Brain pericyte (primary cell): ENCODE measurements around the gene GRM1.

ENCODE experiments used
- DNase-seq: peaks from one replicate; pipeline ENCODE4 v3.0.0-alpha.2; 2012; ENCODE audit warnings: low read depth, low spot score

Gene GRM1

GRCh38 chr6:146097586-146097985 is 68.7 kb downstream of the GRM1 start:
- no peak for DNase-seq

DNA sequence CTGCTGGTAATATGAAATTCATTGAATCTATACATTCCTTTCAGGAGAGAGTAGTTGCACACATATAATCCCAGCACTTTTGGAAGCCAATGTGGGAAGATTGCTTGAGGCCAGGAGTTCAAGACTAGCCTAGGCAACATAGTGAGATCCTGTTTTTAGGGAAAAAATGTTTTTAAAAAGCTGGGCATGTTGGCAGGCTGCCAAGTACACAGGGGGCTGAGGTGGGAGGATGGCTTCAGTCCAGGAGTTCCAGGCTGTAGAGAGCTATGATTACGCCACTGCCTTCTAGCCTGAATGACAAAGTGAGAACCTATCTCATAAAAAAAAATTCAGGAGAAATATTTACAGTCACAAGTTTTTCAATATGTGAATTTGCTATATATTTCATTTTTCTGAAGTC is 71.9 kb downstream of the GRM1 start:
- DNase-seq: no peak

DNA sequence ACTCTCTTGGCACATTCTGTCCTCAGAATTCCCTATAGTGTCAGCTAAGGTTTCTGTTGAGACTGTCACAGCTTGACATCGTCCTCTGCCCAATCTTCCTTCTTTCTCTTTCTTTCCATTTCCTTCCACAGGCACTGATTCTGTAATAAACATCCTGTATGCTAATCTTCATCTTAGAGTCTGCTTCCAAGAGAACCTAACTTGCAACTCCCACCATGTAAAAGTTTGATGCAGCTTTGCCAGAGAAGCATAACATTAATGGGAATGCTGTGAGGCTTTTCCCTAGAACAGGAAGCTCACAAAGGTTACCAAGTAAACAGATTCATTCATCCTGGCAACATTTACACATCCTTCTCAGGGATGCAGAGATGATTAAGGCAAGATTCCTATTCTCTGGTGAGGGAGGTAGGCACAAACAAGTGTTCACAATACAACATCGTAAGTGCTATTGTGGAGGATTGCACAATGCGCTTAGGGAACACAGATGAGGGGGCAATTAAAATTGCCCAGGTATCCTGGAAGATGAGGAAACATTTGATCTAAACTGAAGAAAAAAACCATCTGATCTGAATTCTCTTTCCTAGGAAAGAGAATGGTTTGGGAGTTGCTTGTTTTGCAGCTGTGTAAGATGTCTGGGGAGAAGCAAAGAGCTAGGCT is 74.7 kb downstream of the GRM1 start:
- DNase-seq: no peak

GRCh38 chr6:146106532-146106931 is 77.7 kb downstream of the GRM1 start:
- no peak for DNase-seq

GRCh38 chr6:146110990-146111389 is 82.1 kb downstream of the GRM1 start:
- no peak for DNase-seq

DNA sequence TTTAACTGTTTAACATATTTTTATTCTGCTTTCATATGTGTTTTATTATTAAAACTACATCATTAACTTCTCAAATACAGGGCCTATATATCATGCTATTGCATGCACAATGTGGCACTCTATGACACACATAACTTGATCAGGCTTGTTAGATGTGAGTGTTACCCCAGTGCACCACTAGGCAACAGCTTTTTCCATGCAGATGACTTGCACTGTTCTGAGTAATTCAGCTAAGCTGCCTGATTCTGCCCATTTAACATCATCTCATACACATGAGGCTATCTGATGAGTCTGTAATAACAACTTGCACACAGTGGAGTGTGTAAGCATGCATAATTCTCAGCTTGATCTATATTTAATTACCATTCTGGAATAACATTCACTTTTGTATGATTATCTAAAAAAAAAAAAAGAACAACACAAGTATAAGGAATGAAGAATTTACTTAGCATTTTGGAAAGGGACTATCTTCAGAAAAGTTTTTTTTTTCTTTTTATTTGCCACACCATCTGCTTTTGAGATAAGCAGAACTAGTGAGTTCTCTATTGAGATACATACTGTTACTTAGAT is 83.1 kb downstream of the GRM1 start:
- DNase-seq: no peak

DNA sequence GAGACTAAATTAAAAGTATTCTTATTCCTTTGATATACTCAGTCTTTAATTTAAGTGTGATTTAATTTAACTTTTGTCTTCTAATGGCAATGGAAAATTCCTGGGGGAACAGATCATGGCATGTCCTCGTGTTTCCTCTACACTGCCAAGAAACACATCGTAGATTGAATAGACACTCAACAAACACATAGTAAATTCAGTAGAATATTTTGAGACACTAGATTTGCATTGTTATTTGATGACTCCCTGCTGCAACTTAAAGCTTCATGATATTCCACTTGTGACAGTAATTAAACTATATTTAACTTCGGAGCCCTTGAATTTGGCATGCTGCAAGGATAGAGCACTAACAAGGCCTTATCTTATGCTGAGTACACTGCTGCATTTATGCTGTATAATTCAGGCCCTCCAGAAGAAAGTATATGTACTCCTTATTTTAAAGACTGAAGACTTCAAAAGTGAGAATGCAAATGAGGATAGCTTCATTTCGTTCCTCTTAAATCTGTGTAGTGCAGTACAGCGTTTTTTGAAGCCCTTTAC is 84.3 kb downstream of the GRM1 start:
- DNase-seq: no peak

DNA sequence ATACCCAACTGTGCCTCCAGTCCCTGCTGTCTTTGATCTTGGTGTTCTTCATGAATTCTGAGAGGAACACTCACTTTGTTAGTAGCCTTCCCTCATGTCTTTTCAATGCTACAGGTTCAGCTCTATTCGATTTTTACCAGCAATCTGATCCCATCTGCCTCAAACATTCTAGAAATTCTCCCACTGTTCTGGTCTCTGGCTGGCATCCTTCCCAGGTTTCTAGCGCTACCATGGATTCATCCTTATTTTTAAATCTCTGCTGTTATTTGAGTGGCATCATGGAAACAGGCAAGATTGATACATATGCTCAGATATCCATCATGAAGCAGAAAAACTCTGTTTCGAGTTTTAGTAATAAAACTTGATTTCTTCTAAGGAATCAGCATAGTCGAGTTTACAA is 94.8 kb downstream of the GRM1 start:
- DNase-seq: no peak

- no peak for DNase-seq
These were observed 98.8 kb downstream of the GRM1 start for GRCh38 chr6:146127447-146128215.

GRCh38 chr6:146133866-146134265 is 105.0 kb downstream of the GRM1 start:
- DNase-seq: no peak

- no peak for DNase-seq
These were observed 106.3 kb downstream of the GRM1 start for GRCh38 chr6:146135167-146135566.

GRCh38 chr6:146146836-146147235 is 118.0 kb downstream of the GRM1 start:
- DNase-seq: no peak

- no peak for DNase-seq
These were observed 120.9 kb downstream of the GRM1 start for GRCh38 chr6:146149770-146150169.

GRCh38 chr6:146153040-146153758 is 124.3 kb downstream of the GRM1 start:
- DNase-seq: no peak

DNA sequence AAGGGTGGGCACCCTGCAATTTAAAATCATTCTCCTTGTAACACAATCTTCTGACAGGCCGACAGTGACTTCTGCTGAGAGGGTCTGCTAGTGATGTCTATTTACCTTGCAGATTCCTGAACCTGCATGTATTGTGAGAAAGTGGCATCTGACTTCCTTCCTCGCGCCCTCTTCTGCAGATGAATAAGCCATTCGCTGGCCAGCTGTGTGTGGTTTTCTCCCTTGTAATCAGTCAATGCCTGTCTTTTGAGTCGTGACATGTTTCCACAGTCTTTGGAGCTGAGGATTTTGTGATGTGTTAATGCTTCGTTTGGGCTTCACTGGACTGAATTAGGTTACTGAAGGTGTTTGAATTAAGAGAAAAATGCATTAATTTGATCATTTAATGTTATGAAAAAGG is 125.3 kb downstream of the GRM1 start:
- no peak for DNase-seq

GRCh38 chr6:146161664-146162063 is 132.8 kb downstream of the GRM1 start:
- DNase-seq: no peak

GRCh38 chr6:146169872-146170271 is 141.0 kb downstream of the GRM1 start:
- no peak for DNase-seq

- DNase-seq: no peak
These were observed 148.9 kb downstream of the GRM1 start for GRCh38 chr6:146177785-146178184.

DNA sequence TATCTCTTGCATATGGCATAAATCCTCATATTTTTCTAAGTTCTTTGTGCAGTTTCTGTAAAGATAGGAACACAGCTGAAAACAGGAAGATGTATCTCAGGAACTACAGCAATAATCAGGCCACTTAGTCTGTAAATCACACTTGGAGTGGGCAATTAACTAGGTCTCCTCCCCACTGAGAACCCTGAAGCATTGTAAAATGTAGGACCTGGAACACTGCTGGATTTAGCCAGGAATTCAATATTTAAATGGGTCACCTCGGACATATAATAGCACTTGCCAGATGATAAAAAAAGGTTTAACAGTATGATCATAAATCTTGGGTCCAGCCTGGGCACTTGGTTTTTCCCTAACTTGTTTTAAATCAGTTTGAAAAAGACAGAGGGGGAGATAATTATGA is 155.0 kb downstream of the GRM1 start:
- no peak for DNase-seq

- DNase-seq: no peak
These were observed 155.8 kb downstream of the GRM1 start for GRCh38 chr6:146184701-146185100.

DNA sequence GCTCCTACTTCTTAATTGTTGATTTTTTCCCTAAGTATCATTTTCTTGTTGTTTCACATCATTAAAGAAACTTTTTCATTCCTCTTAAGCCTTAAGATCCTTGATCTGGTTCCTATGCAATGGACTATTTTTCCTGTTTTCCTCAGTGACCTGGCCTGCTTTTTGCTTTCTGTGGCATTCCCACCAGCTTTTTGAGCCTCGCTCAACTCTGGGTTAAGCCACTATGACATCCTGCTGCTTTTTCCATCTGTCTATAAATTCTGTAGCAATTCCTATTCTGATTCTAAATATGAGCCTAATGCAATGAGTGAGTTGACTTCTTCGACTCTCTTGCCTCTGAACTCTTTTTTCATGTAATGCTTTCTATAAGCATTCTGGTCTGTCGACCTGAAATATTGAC is 160.3 kb downstream of the GRM1 start:
- DNase-seq: no peak

- DNase-seq: no peak
These were observed 161.7 kb downstream of the GRM1 start for GRCh38 chr6:146190581-146190980.
